ENCODE results near the gene DIPK1A.

Gene DIPK1A

DNA sequence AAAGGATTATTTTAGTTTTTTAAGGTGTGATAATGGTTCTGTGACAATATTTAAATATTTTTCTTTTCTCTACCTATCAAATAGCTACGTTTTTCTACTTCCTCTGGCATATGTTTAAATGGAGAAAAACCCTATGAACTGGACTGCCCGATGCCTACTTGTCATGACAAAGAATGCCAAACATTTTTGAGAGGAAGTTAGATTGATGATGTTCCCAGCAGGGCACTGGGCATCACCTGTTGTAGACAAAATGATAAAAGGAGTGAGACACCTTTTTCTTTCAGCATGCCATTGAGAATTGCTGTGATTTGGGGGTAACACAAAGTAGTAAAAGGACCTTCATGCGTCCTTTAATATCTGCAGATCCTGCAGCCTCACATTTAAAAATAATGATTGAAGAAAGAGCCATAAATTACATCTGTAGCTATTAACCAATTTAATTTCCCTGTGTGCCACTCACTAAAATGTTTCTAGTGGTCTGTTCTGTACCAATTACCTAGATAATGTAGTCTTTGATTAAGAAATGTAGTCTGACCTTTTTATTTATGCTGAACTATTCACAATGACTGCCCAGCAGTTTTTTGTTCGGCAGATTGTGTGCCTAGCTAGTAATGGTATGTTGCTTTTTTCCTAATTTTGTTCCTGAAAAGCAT lies 81.8 kb downstream of the DIPK1A start:
- DNase-seq (ENCODE audit: low spot score), result no peak
- POLR2A ChIA-PET (ENCODE audit: low non-redundant PET), result no interaction called here
- CTCF ChIA-PET, result no interaction called here
- TF ChIP-seq, protein P1, sequence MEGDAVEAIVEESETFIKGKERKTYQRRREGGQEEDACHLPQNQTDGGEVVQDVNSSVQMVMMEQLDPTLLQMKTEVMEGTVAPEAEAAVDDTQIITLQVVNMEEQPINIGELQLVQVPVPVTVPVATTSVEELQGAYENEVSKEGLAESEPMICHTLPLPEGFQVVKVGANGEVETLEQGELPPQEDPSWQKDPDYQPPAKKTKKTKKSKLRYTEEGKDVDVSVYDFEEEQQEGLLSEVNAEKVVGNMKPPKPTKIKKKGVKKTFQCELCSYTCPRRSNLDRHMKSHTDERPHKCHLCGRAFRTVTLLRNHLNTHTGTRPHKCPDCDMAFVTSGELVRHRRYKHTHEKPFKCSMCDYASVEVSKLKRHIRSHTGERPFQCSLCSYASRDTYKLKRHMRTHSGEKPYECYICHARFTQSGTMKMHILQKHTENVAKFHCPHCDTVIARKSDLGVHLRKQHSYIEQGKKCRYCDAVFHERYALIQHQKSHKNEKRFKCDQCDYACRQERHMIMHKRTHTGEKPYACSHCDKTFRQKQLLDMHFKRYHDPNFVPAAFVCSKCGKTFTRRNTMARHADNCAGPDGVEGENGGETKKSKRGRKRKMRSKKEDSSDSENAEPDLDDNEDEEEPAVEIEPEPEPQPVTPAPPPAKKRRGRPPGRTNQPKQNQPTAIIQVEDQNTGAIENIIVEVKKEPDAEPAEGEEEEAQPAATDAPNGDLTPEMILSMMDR (conservative IDR thresholded peaks at IDR 0.05; ENCODE audit: low read depth), result no peak
- no peak overlapping the region for H3K27ac ChIP-seq

DNA sequence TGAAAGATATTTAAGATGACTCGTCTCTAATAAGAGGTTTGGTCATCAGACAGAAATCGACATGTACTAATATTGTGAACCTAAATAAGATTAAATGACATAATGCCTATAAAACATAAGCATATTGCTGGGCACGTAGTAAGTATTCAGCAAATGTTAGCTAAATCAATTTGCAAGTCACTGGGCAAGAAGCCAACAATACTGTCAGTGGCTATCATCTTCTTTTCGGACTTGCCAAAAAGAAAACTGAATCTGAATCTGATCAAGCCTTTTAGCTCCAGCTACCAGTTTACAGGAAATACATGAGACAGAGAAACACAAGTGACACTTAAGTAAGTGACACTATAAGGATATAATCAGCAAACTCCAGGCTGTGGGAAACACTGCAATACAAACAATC lies 83.5 kb downstream of the DIPK1A start:
- ChIA-PET CTCF (interaction anchor here (0.6 kb wide), 1 partner anchor 11 kb away, joined by 3 read pairs; no protein-coding TSS in a partner anchor), POLR2A (ENCODE audit: low non-redundant PET) (no interaction called here)
- H3K27ac ChIP-seq, result no peak overlapping the region
- DNase-seq (ENCODE audit: low spot score), result no peak
- TF ChIP-seq, protein P1 (conservative IDR thresholded peaks at IDR 0.05; ENCODE audit: low read depth), result no peak

DNA sequence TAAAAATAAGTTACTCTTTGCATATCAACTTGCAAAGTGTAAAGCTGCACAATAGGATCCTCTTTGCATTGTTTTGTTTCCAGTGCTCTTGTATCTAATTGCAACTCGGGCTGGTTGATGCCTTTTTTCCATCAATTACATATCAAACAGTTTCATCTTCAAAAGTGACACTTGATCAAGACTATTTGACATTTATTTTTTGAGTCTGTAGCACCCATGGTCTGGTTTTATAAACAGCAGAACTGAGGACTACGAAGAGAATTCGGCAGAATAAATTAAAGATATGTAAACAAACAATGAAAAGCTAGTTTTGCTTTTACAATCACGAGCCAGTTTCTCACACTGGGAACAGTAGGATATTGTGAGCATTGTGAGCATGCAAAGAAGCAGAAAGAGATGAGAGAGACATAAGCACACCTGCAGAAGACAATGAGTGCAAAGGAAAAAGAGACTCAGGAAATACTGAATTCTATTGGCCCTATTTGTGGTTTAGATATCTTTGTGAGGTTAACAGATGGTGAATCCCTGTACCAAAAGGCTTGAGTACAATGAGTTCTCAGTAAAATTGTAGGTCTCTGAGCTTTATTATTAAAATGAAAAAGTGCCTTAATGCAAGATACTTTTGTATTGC lies 84.1 kb downstream of the DIPK1A start:
- H3K27ac ChIP-seq, result no peak overlapping the region
- TF ChIP-seq, protein P1 (conservative IDR thresholded peaks at IDR 0.05; ENCODE audit: low read depth), result no peak
- no peak for DNase-seq (ENCODE audit: low spot score)
- CTCF ChIA-PET, result interaction anchor here (0.6 to 1.4 kb wide), 5 partner anchors 8 to 117 kb away, joined by 3 to 4 read pairs (median 3); no protein-coding TSS in a partner anchor
- POLR2A ChIA-PET (ENCODE audit: low non-redundant PET), result no interaction called here

DNA sequence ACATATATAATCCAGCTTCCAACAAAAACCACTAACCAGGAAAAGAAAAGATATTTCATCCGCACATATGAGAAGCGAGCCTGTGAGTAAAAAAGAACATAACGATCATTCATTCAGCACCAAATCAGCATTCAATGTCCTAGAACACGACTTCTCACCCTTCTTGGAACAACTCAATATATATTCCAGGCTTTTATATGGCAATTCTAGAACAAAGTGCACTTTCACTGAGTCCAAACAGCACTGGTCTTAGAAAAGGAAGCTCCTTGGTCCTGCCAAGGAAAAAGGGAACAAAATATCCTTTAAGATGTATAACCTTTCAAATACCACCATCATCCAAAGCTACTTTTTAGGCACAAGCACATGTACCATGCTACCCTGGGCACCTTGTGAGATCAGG lies 84.9 kb downstream of the DIPK1A start:
- H3K27ac ChIP-seq, result no peak overlapping the region
- DNase-seq (ENCODE audit: low spot score), result no peak
- CTCF ChIA-PET, result interaction anchor here (0.6 to 1.4 kb wide), 4 partner anchors 9 to 118 kb away, joined by 3 to 4 read pairs (median 3); no protein-coding TSS in a partner anchor
- POLR2A ChIA-PET (ENCODE audit: low non-redundant PET), result no interaction called here
- TF ChIP-seq, protein P1 (conservative IDR thresholded peaks at IDR 0.05; ENCODE audit: low read depth), result no peak

DNA sequence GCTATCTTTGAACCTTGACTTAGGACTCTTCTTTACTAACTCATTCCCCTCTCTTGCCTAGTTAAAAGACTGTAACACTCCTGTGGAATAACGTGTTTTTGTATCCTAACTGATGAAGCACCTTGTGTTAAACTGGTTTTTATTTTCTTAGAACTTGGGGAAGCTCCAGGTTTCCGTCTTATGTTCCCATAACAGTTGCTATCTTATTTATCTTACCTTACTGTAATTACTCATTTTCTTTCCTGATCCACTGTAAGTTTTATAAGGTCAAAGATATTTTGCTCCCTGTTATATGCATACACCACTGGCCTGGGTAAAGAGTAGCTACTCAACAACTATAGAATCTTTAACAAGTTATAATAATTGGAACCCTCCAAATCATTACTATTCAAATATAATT lies 86.3 kb downstream of the DIPK1A start:
- ChIA-PET CTCF (interaction anchor here (0.5 to 0.6 kb wide), 3 partner anchors 10 to 90 kb away, joined by 3 read pairs; no protein-coding TSS in a partner anchor), POLR2A (ENCODE audit: low non-redundant PET) (no interaction called here)
- TF ChIP-seq, protein P1 (conservative IDR thresholded peaks at IDR 0.05; ENCODE audit: low read depth), result no peak
- no peak overlapping the region for H3K27ac ChIP-seq
- DNase-seq (ENCODE audit: low spot score), result no peak

DNA sequence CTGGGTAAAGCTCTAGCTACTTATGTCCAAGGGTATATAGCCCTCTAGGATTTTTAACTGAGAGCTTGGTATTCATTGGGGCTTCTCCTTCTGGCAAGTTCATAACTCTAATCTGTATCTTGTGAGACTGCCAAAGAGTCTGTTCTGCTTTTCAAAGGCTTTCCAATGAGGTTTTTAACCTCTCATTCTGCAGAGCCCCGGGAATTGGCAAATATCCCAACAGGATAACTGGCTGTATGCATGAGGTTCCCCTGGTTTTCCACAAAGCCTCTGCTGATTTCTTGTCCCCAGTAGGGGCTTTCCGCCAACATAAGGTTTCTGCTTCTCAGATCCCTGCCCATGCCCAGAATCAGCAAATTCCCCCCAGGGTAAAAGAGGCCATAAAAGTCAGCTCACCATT lies 88.5 kb downstream of the DIPK1A start:
- no peak overlapping the region for H3K27ac ChIP-seq
- TF ChIP-seq, protein P1 (conservative IDR thresholded peaks at IDR 0.05; ENCODE audit: low read depth), result no peak
- ChIA-PET CTCF (no interaction called here), POLR2A (ENCODE audit: low non-redundant PET) (no interaction called here)
- no peak for DNase-seq (ENCODE audit: low spot score)
